Measurements from ENCODE around the gene LRCH4.

GRCh38 chr7:100555701-100556100, 30.2 kb downstream of the LRCH4 start:
- TF ChIP-seq EZH2 (IDR thresholded peaks at IDR 0.05; ENCODE audit: low read depth, low read length, severe bottlenecking) (no peak), CTCF (IDR thresholded peaks at IDR 0.05; ENCODE audit: control extremely low read depth in 1 of 3, insufficient read depth in 1 of 3, low read depth in 1 of 3, low read length in 3 of 3) (no peak), HDAC2 (IDR thresholded peaks at IDR 0.05; ENCODE audit: borderline replicate concordance in 1 of 2, low read depth in 2 of 2, low read length in 2 of 2) (no peak), POLR2A (IDR thresholded peaks at IDR 0.05; ENCODE audit: control extremely low read depth in 1 of 2, low read depth in 2 of 2, low read length in 2 of 2) (no peak), TAF1 (IDR thresholded peaks at IDR 0.05; ENCODE audit: low read depth, low read length) (no peak), MAFK (IDR thresholded peaks at IDR 0.05; ENCODE audit: low read depth, low read length) (no peak), MAX (IDR thresholded peaks at IDR 0.05) (no peak), TBP (IDR thresholded peaks at IDR 0.05; ENCODE audit: low read depth, low read length) (no peak), CEBPB (IDR thresholded peaks at IDR 0.05; ENCODE audit: low read depth, low read length) (no peak)

All from H1 (cell line).